ENCODE data around the gene PLIN5. TPM values are rescaled to one million over a fixed set of nuclear protein-coding genes. Genes with fewer than 3 reads are reported as not detected.

The PLIN5 gene
- total RNA-seq, 1 donor from 2014 or later: 0.27 TPM

- no peaks in the 10 kb centered on the region for H3K9me3 Mint-ChIP-seq
- H3K27ac Mint-ChIP-seq: no peak within 1 kb of the TSS
- peaks cover 2% of the 10 kb centered on the region for H3K27me3 Mint-ChIP-seq (ENCODE audit: low read depth)
- H3K36me3 Mint-ChIP-seq: no peaks in the 10 kb centered on the region
- peaks cover 4% of the 10 kb centered on the region for H3K4me1 Mint-ChIP-seq
- DNase-seq (ENCODE audit: low spot score in 2 of 2, unreplicated experiment in 2 of 2): no peak
- no peak within 1 kb of the TSS for H3K4me3 Mint-ChIP-seq
- TF ChIP-seq CTCF (IDR thresholded peaks at IDR 0.05; ENCODE audit: unreplicated experiment): no peak
Measured at GRCh38 chr19:4518345-4519171, 16.5 kb downstream of the PLIN5 start, which contains the start of gene PLIN4. Gene PLIN4, minus strand, starts transcription at chr19:4518486. Its CDS starts 214 bp downstream, at chr19:4518272.

- Mint-ChIP-seq H3K9me3 (no peaks in the 10 kb centered on the region), H3K27ac (no peak overlapping the region), H3K4me3 (no peak overlapping the region), H3K4me1 (peaks cover 4% of the 10 kb centered on the region), H3K27me3 (ENCODE audit: low read depth) (peaks cover 2% of the 10 kb centered on the region), H3K36me3 (no peaks in the 10 kb centered on the region)
- no peak for TF ChIP-seq CTCF (IDR thresholded peaks at IDR 0.05; ENCODE audit: unreplicated experiment)
- no peak for DNase-seq (ENCODE audit: low spot score in 2 of 2, unreplicated experiment in 2 of 2)
Measured at GRCh38 chr19:4517451-4518057, 17.5 kb downstream of the PLIN5 start.

- peaks cover 4% of the 10 kb centered on the region for H3K4me1 Mint-ChIP-seq
- H3K4me3 Mint-ChIP-seq: no peak overlapping the region
- no peak for DNase-seq (ENCODE audit: low spot score in 2 of 2, unreplicated experiment in 2 of 2)
- TF ChIP-seq CTCF (IDR thresholded peaks at IDR 0.05; ENCODE audit: unreplicated experiment): no peak
- H3K9me3 Mint-ChIP-seq: no peaks in the 10 kb centered on the region
- H3K36me3 Mint-ChIP-seq: no peaks in the 10 kb centered on the region
- H3K27me3 Mint-ChIP-seq (ENCODE audit: low read depth): peaks cover 2% of the 10 kb centered on the region
- no peak overlapping the region for H3K27ac Mint-ChIP-seq
Measured at GRCh38 chr19:4516939-4517300, 18.1 kb downstream of the PLIN5 start.

DNA sequence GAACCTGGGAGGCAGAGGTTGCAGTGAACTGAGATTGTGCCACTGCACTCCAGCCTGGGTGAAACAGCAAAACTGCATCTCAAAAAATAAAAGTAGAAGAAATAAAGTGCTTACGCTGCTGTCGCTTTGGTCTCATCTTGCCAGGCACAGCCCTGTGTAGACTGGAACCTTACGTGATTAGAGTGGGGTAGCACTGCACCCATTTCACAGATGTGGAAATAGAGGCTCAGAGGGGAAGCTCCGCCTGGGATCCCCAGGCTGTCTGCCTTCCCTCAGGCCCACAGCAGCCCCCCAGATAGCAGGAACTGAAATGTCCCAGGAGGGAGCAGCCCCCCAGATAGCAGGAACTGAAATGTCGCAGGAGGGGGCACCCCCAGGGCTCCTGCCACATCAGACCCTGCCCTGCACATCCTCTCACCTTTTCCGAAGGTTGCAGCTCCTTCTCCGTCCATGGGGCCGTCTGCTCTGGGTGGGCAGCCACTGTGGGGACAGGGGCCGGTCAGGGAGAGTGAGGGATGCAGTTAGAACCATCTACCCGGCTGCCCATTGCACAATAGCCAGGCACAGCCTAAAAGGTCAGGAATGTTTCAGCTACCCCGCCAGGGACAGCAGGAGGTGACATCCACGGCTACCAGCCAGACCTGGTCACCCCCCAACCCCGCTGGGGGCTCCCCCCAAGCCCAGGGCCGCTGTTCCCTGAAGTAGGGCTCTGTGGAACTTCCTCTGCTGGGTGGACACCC is 18.7 kb downstream of the PLIN5 start:
- DNase-seq (ENCODE audit: low spot score in 2 of 2, unreplicated experiment in 2 of 2): no peak
- no peak for TF ChIP-seq CTCF (IDR thresholded peaks at IDR 0.05; ENCODE audit: unreplicated experiment)
- no peak overlapping the region for H3K4me3 Mint-ChIP-seq
- H3K27ac Mint-ChIP-seq: no peak overlapping the region
- H3K27me3 Mint-ChIP-seq (ENCODE audit: low read depth): peaks cover 2% of the 10 kb centered on the region
- H3K9me3 Mint-ChIP-seq: no peaks in the 10 kb centered on the region
- peaks cover 4% of the 10 kb centered on the region for H3K4me1 Mint-ChIP-seq
- H3K36me3 Mint-ChIP-seq: no peaks in the 10 kb centered on the region

- Mint-ChIP-seq H3K27me3 (ENCODE audit: low read depth) (peaks cover 2% of the 10 kb centered on the region), H3K36me3 (no peaks in the 10 kb centered on the region), H3K4me1 (peaks cover 4% of the 10 kb centered on the region), H3K9me3 (no peaks in the 10 kb centered on the region), H3K27ac (no peak overlapping the region), H3K4me3 (no peak overlapping the region)
- no peak for TF ChIP-seq CTCF (IDR thresholded peaks at IDR 0.05; ENCODE audit: unreplicated experiment)
- DNase-seq (ENCODE audit: low spot score in 2 of 2, unreplicated experiment in 2 of 2): no peak
Measured at GRCh38 chr19:4515732-4516131, 19.3 kb downstream of the PLIN5 start.
